GM12878 (cell line): Measurements from ENCODE around the gene UNK. TPM values are rescaled to one million over a fixed set of nuclear protein-coding genes. Genes with fewer than 3 reads are reported as not detected.

Experiments
- ATAC-seq: fragments of 200-7000 bp; cut with Tn5 transposase; 3 replicates; pipeline ENCODE4 v1.9.1; 2020; ENCODE audit warnings: mild to moderate bottlenecking, moderate library complexity
- BruUV-seq: library from RNA; stranded (reverse); fragments of 400-500 nt; replicated peaks from 2 replicates; lab custom pipeline; 2021; lab: Mats Ljungman, UMichigan
- CTCF ChIA-PET: fragments of 300-600 bp; sonication (Branson Sonifier 250); formaldehyde crosslinking; extraction: SDS; loops from one replicate; lab custom pipeline; 2021; ENCODE audit warnings: inconsistent platforms; lab: Yijun Ruan, JAX
- POLR2A ChIA-PET: fragments of 350-600 bp; formaldehyde crosslinking; extraction: SDS; loops from one replicate; lab custom pipeline; 2021; ENCODE audit warnings: inconsistent platforms; lab: Charles Lee
- RAD21 ChIA-PET: fragments of 300-600 bp; sonication (Branson Sonifier 250); formaldehyde crosslinking; loops from one replicate; lab custom pipeline; 2023; ENCODE audit warnings: antibody characterized with exemption; ENCODE audit not compliant: unreplicated experiment; lab: Charles Lee
- SMC1A ChIA-PET: fragments of 300-600 bp; sonication (Branson Sonifier 250); formaldehyde crosslinking; loops from one replicate; lab custom pipeline; 2023; ENCODE audit not compliant: unreplicated experiment, uncharacterized antibody; lab: Charles Lee
- DNase-seq: peaks from one replicate; pipeline ENCODE4 v3.0.0-alpha.2; 2011; ENCODE audit warnings: low read depth, low spot score
- FAIRE-seq: peaks from 3 replicates; lab custom pipeline; 2011; peaks lifted over from hg19 to GRCh38; lab: Jason Lieb, UNC
- H2AFZ ChIP-seq: 2 replicates; pipeline ENCODE4 v1.6.0; 2011; ENCODE audit warnings: low read depth, low read length, control low read depth; ENCODE audit not compliant: control insufficient read depth
- H3K27ac ChIP-seq: 2 replicates; pipeline ENCODE4 v1.5.1; 2011; ENCODE audit warnings: control low read depth; ENCODE audit not compliant: control insufficient read depth, insufficient read depth
- H3K27me3 ChIP-seq, 2 experiments: replicated peaks in 1 of 2; 2 replicates each; pipeline versions ENCODE4 v1.6.0 to v1.6.1; 2011; ENCODE audit warnings: low read length in 1 of 2; ENCODE audit not compliant: control insufficient read depth in 2 of 2, insufficient read depth in 2 of 2
- H3K36me3 ChIP-seq, 2 experiments: 2 replicates each; pipeline ENCODE4 v1.5.1; 2011; ENCODE audit warnings: low read length in 1 of 2; ENCODE audit not compliant: control insufficient read depth in 2 of 2, insufficient read depth in 2 of 2
- H3K4me1 ChIP-seq: 2 replicates; pipeline ENCODE4 v1.6.1; 2011; ENCODE audit warnings: mild to moderate bottlenecking, low read length, moderate library complexity, mixed read lengths; ENCODE audit not compliant: control insufficient read depth, insufficient read depth
- H3K4me2 ChIP-seq: 2 replicates; pipeline ENCODE4 v1.6.0; 2011; ENCODE audit warnings: control low read depth; ENCODE audit not compliant: control insufficient read depth, insufficient read depth
- H3K4me3 ChIP-seq: fragments of 200-600 bp; sonication (generic); 2 replicates; pipeline ENCODE4 v1.5.1; 2016
- H3K79me2 ChIP-seq: 2 replicates; pipeline ENCODE4 v1.6.0; 2011; ENCODE audit warnings: low read length; ENCODE audit not compliant: control insufficient read depth, insufficient read depth
- H3K9ac ChIP-seq: 2 replicates; pipeline ENCODE4 v1.8.0; 2011; ENCODE audit warnings: low read length, control low read depth, mixed read lengths; ENCODE audit not compliant: control insufficient read depth, insufficient read depth
- H3K9me3 ChIP-seq: replicated peaks from 3 replicates; pipeline ENCODE4 v1.5.1; 2011; ENCODE audit warnings: mild to moderate bottlenecking, low read length; ENCODE audit not compliant: control insufficient read depth, insufficient read depth
- H4K20me1 ChIP-seq: 2 replicates; pipeline ENCODE4 v1.6.0; 2011; ENCODE audit not compliant: control insufficient read depth, insufficient read depth
- CUX1 ChIP-seq: IDR thresholded peaks from 2 replicates; pipeline ENCODE4 v1.6.1; 2012; ENCODE audit warnings: improper control_type of control experiment, low read depth, low read length; ENCODE audit not compliant: insufficient replicate concordance
- POLR2A ChIP-seq: IDR thresholded peaks from 2 replicates; pipeline ENCODE4 v1.6.1; 2011; ENCODE audit warnings: low read depth, mild to moderate bottlenecking, low read length
- STAT1 ChIP-seq: fragments of 450-650 bp; conservative IDR thresholded peaks from 2 replicates; pipeline ENCODE4 v1.6.1; 2014; ENCODE audit warnings: antibody characterized with exemption, mild to moderate bottlenecking
- ZNF622 ChIP-seq: fragments of 450-650 bp; IDR thresholded peaks from 2 replicates; pipeline ENCODE4 v1.6.1; 2017; ENCODE audit warnings: mild to moderate bottlenecking, inconsistent platforms
- WGBS: methylation state at CpG from one replicate; pipeline ENCODE4 v1.1.6; 2016; ENCODE audit warnings: low lambda C conversion rate; ENCODE audit not compliant: insufficient replicate concordance, insufficient coverage; ENCODE audit errors: missing lambda C conversion rate; 5-methylcytosine and 5-hydroxymethylcytosine counted together
- in situ Hi-C: fragments of 300-500 bp; cut with MboI; formaldehyde crosslinking; loops from 9 replicates; pipeline ENCODE4 v1.14.3; 2018; ENCODE audit warnings: mixed read lengths
- intact Hi-C: fragments of 100-400 bp; cut with micrococcal nuclease; formaldehyde crosslinking; loops from one replicate; pipeline ENCODE4 v1.14.2; 2022; ENCODE audit not compliant: unreplicated experiment
- polyA plus RNA-seq, 11 experiments: library from polyadenylated mRNA; depleted of rRNA in 4 of 11; unstranded in 6 of 11; stranded (reverse) in 5 of 11; fragments of >200 nt; fragmentation: Nextera tagmentation in 4 of 11; fragmentation: Illumina TruSeq in 1 of 11; extraction: Ambion mirVana in 4 of 11; extraction: Trizol in 1 of 11; gene quantifications; 1 replicate in 1 of 11; 2 replicates in 10 of 11; pipeline versions ENCODE4 v1.2.1 to v1.2.3, GENCODE V29; 2011 to 2016; ENCODE audit warnings: inconsistent platforms in 2 of 11, missing spikeins in 2 of 11, low read depth in 1 of 11
- total RNA-seq, 4 experiments: library from RNA; depleted of rRNA in 3 of 4; stranded (reverse); fragments of >200 nt in 3 of 4; fragmentation: Illumina TruSeq in 1 of 4; extraction: Trizol in 1 of 4; gene quantifications; 2 replicates each; pipeline versions ENCODE4 v1.2.1 to v1.2.3, GENCODE V29; 2013 to 2021
- TF ChIP-seq, protein P1 (sequence below), 3 experiments: IDR thresholded peaks in 2 of 3; conservative IDR thresholded peaks in 1 of 3; 2 replicates each; pipeline ENCODE4 v1.5.1; 2011; ENCODE audit warnings: low read depth in 3 of 3, low read length in 3 of 3, mild to moderate bottlenecking in 3 of 3, control low read depth in 2 of 3, moderate library complexity in 2 of 3, inconsistent platforms in 1 of 3, mixed read lengths in 1 of 3; ENCODE audit not compliant: control insufficient read depth in 2 of 3, insufficient read depth in 1 of 3; ENCODE audit errors: extremely low read depth in 1 of 3

The UNK gene
- total and polyA plus RNA-seq, 10 of the 15 experiments (the other 5 are each of a cell fraction or from before 2014, with no cell fraction given): 8.9 to 34.5 (median 27.3) TPM

GRCh38 chr17:75832652-75833400, 48.2 kb downstream of the UNK start:
- DNase-seq (no peak), ATAC-seq (peak; percentile 50), FAIRE-seq (no peak)
- Histone ChIP-seq H3K9me3 (no peaks in the 10 kb centered on the region), H4K20me1 (no peaks in the 10 kb centered on the region), H3K9ac (no peak overlapping the region), H3K4me2 (no peak overlapping the region), H3K36me3 (peaks cover 3 to 8% of the 10 kb centered on the region in 2 experiments; a peak in 3 of 4 replicates), H3K4me1 (no peaks in the 10 kb centered on the region), H3K4me3 (no peak overlapping the region), H3K79me2 (no peaks in the 10 kb centered on the region), H2AFZ (no peak overlapping the region), H3K27ac (0 out of 2 replicates have a peak overlapping the region, but pooled peaks have one; percentile 4), H3K27me3 (no peaks in the 10 kb centered on the region)
- RAD21 ChIA-PET: interaction anchor here (0.7 to 1.6 kb wide), 3 partner anchors 12 to 56 kb away, joined by 3 to 4 read pairs (median 4); no protein-coding TSS in a partner anchor
- WGBS: 65% methylated on average over 20 of the region's 20 CpGs
- BruUV-seq: no TSS peak
- in situ Hi-C loops: no loop called here
- CTCF ChIA-PET: interaction anchor here (0.7 kb wide), 1 partner anchor 26 kb away, joined by 3 read pairs; no protein-coding TSS in a partner anchor
- intact Hi-C loops: no loop called here
- TF ChIP-seq, protein P1, sequence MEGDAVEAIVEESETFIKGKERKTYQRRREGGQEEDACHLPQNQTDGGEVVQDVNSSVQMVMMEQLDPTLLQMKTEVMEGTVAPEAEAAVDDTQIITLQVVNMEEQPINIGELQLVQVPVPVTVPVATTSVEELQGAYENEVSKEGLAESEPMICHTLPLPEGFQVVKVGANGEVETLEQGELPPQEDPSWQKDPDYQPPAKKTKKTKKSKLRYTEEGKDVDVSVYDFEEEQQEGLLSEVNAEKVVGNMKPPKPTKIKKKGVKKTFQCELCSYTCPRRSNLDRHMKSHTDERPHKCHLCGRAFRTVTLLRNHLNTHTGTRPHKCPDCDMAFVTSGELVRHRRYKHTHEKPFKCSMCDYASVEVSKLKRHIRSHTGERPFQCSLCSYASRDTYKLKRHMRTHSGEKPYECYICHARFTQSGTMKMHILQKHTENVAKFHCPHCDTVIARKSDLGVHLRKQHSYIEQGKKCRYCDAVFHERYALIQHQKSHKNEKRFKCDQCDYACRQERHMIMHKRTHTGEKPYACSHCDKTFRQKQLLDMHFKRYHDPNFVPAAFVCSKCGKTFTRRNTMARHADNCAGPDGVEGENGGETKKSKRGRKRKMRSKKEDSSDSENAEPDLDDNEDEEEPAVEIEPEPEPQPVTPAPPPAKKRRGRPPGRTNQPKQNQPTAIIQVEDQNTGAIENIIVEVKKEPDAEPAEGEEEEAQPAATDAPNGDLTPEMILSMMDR (IDR thresholded peaks at IDR 0.05 in 2 of 3, conservative IDR thresholded peaks at IDR 0.05 in 1 of 3; ENCODE audit: control insufficient read depth in 2 of 3, extremely low read depth in 1 of 3, insufficient read depth in 1 of 3, low read depth in 3 of 3, low read length in 3 of 3): no peak
- no peak for TF ChIP-seq CUX1
- TF ChIP-seq ZNF622: no peak
- TF ChIP-seq STAT1: no peak
- TF ChIP-seq POLR2A: 0 out of 2 replicates have a peak, but pooled peaks have one; percentile 9
- SMC1A ChIA-PET: interaction anchor here (1.0 to 1.3 kb wide), 2 partner anchors 11 to 41 kb away, joined by 3 to 4 read pairs; no protein-coding TSS in a partner anchor
- POLR2A ChIA-PET: interaction anchor here (0.6 to 1.0 kb wide), 6 partner anchors 13 to 79 kb away, joined by 3 to 4 read pairs (median 3); no protein-coding TSS in a partner anchor
